Jurkat, Clone E6-1 (cell line): Measurements from ENCODE around the gene PCID2.
"Not testable (repeated sequence)": the region's sequence is repeated elsewhere in the genome, so short reads cannot be mapped to it uniquely, and the experiment has no call there.

Source experiments
- DNase-seq: peaks from one replicate; pipeline ENCODE4 v3.0.0-alpha.2; 2011; ENCODE audit warnings: low read depth, low spot score
- H3K4me3 ChIP-seq: 2 replicates; pipeline ENCODE4 v1.5.1; 2011; ENCODE audit warnings: mild to moderate bottlenecking, low read length, control low read depth, moderate library complexity

The PCID2 gene

GRCh38 chr13:113171250-113172125 lies 37.0 kb downstream of the PCID2 start:
- DNase-seq = no peak
- no peak overlapping the region for H3K4me3 ChIP-seq

DNA sequence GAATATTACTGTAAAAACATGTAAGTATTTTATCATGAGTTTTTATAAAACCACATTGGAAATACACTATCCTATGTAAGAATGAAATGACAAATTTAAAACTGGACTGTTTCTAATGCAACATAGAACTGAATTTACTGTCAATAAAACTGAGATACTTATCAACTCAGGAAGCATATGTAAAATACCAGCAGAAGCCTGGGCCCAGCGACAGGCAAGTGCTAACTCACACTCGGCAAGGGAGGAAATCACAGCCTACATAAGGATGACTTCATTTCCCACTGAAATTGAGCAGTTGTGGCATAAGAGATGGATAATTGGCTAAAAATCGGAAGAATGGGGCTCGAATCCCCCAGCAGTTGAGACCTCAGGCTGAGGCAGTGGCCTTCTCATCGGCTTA lies 38.0 kb downstream of the PCID2 start:
- H3K4me3 ChIP-seq = no peak overlapping the region
- no peak for DNase-seq

GRCh38 chr13:113169277-113170272 lies 38.9 kb downstream of the PCID2 start:
- H3K4me3 ChIP-seq = no peak overlapping the region
- DNase-seq = no peak

DNA sequence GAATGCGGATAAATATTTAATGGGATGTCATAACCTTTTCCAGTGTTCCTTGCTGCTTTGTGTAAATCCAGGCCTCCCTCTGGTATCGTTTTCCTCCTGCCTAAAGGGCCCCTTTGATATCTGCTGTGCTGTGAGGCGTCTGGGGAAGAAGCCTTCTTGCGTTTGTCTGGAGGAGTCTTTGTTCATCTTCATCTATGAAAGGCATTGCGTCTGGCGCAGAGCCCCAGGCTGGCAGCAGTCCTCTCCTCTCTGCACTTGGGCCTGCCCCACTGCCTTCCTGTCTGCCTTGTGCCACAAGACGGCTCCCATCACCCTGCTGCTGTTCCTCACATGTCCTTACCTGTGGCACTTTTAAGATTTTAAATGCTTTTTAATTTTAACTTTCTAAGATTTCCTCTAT lies 40.3 kb downstream of the PCID2 start:
- no peak for DNase-seq
- H3K4me3 ChIP-seq = no peak overlapping the region

- no peak overlapping the region for H3K4me3 ChIP-seq
- DNase-seq = no peak
Measured at GRCh38 chr13:113167575-113167974, 40.9 kb downstream of the PCID2 start.

DNA sequence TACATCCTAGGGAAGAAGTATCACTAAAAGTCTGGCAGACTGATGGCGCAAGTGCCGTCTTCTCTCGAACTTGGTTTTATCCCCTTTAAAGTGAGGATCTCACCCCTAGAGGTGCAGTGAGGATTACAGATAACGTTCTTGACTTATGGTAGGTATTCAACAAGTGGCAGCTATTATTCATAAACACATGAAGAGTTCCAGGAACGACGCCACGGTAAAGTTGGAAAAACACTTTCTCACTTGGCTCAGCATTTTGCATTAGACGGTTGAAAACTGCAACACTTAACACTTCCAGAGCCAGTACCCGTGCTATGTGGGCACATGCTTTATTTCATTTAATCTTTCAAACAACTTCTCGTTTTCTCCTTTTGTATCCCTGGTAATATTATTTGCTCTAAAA lies 41.3 kb downstream of the PCID2 start:
- DNase-seq = no peak
- no peak overlapping the region for H3K4me3 ChIP-seq

GRCh38 chr13:113166681-113167080 lies 41.8 kb downstream of the PCID2 start:
- H3K4me3 ChIP-seq = no peak overlapping the region
- DNase-seq = no peak

DNA sequence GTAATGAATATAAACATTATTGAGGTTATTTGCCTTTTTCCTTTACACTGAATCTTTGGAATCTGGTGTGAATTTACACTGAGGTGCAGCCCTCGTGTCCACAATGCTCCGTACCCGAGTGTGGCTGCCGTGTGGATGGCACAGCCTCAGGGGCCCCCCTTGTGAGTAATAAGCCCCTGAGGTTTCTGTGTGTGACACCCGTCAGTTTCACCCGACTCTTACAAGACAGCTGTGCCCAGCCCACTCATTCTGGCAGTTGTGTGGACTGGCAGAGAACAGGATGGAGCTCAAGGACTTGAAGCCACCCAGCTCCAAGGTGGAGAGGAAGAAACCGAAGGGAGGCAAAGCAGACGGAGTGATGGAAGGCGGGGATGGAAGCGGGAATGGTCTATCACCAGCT lies 42.2 kb downstream of the PCID2 start:
- H3K4me3 ChIP-seq = no peak overlapping the region
- no peak for DNase-seq

- no peak overlapping the region for H3K4me3 ChIP-seq
- no peak for DNase-seq
Measured at GRCh38 chr13:113164492-113164891, 44.0 kb downstream of the PCID2 start.

- no peak overlapping the region for H3K4me3 ChIP-seq
- peak; percentile 30 for DNase-seq
Measured at GRCh38 chr13:113162783-113163685, 45.4 kb downstream of the PCID2 start.

GRCh38 chr13:113161975-113162374 lies 46.5 kb downstream of the PCID2 start:
- not testable (repeated sequence) for DNase-seq

GRCh38 chr13:113161433-113161832 lies 47.0 kb downstream of the PCID2 start:
- no peak overlapping the region for H3K4me3 ChIP-seq
- DNase-seq = no peak

More at GRCh38 chr13:113161975-113162374, 46.5 kb downstream of the PCID2 start:
- not testable (repeated sequence) for H3K4me3 ChIP-seq

DNA sequence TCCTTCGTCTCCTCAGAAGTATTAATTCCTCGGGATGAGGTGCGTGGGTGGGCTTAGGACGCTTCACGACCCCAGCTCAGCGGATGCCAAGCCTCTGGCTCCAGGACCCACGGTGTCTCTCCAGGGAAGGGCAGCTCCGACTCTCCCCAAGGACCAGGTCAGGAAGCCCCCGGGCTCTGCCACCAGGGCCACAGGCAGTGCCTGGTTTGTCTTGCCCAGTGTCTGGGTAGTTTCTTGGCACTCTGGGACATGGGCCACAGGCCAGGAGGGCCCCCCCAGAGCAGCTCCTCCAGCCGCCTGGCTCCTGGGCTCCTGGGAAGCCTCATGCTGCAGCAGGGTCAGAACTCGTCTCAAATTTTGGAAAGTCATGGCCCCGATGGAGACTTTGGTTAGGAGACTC lies 47.5 kb downstream of the PCID2 start:
- no peak for DNase-seq
- no peak overlapping the region for H3K4me3 ChIP-seq

DNA sequence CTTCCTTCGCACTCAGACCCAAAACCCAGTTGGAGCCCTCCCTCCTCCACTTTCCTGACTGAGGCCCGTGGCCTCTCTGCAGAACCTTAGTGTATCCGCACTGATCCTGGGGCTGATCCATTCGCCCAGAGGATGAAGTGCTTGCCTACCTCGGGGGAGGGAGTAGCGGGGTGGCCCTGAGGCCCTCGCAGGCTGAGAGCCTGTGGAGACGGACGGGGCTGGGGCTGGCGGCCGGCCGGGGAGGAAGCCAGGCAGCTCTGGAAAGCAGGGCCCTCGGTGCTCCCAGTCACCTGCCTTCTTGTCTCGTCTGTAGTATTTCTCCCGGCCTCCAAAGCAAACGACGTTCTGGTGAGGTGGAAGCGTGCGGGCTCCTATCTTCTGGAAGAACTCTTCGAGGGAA lies 48.8 kb downstream of the PCID2 start:
- H3K4me3 ChIP-seq = no peak overlapping the region
- no peak for DNase-seq

- H3K4me3 ChIP-seq = no peak overlapping the region
- DNase-seq = no peak
Measured at GRCh38 chr13:113158946-113159345, 49.5 kb downstream of the PCID2 start.

GRCh38 chr13:113157929-113158747 lies 50.3 kb downstream of the PCID2 start, which contains the start of gene PROZ:
Gene PROZ (plus strand): TSS chr13:113158648. CDS start chr13:113158661, 13 bp downstream.
- H3K4me3 ChIP-seq = no peak within 1 kb of the TSS
- no peak for DNase-seq

- no peak overlapping the region for H3K4me3 ChIP-seq
- DNase-seq = no peak
Measured at GRCh38 chr13:113157206-113157928, 51.1 kb downstream of the PCID2 start.
